PFSK-1 (cell line): ENCODE results near the gene TUBB1.

Experiments used
- FOXP2 ChIP-seq: optimal IDR thresholded peaks from 2 replicates; pipeline ENCODE3; 2011; ENCODE audit warnings: borderline replicate concordance, control low read depth, inconsistent platforms; ENCODE audit not compliant: insufficient read depth; ENCODE audit errors: extremely low read length, extremely low read depth
- POLR2AphosphoS5 ChIP-seq: IDR thresholded peaks from 2 replicates; pipeline ENCODE4 v1.6.1; 2012; ENCODE audit warnings: low read depth, mild to moderate bottlenecking, control low read depth, low read length, moderate library complexity
- SIN3A ChIP-seq: IDR thresholded peaks from 2 replicates; pipeline ENCODE4 v1.6.1; 2012; ENCODE audit warnings: mild to moderate bottlenecking, low read length, moderate library complexity, borderline replicate concordance; ENCODE audit not compliant: insufficient read depth
- TAF1 ChIP-seq: IDR thresholded peaks from 2 replicates; pipeline ENCODE4 v1.6.1; 2012; ENCODE audit warnings: low read length, control low read depth, borderline replicate concordance; ENCODE audit not compliant: insufficient read depth
- TF ChIP-seq, protein P1 (sequence below), 2 experiments: IDR thresholded peaks; 2 replicates each; pipeline versions ENCODE4 v1.6.1 to v1.8.0; 2011 to 2012; ENCODE audit warnings: low read depth in 2 of 2, low read length in 2 of 2, control low read depth in 1 of 2, inconsistent platforms in 1 of 2, mild to moderate bottlenecking in 1 of 2, moderate library complexity in 1 of 2; ENCODE audit not compliant: insufficient read depth in 1 of 2

Gene TUBB1

DNA sequence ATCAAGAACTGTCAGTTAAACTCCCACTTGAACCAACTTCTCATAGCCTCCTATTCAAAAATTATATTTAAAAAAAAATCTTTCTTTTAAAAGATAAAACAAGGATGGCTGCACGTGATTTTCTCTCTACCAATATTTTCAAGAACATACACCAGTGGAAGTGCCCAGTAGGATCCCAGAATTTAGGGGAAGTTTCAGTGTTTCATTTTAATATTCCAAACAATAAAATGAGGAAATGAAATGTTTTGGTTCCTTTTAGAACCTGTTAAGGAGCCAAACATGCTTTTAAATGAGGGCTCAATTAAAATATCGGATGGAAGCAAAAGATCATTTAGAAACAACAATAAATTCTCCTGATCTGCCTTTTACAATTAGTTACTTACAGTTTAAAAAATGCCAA is 49.8 kb downstream of the TUBB1 start:
- TF ChIP-seq FOXP2 (no peak), TAF1 (no peak), POLR2AphosphoS5 (no peak), SIN3A (no peak)
- TF ChIP-seq, protein P1, sequence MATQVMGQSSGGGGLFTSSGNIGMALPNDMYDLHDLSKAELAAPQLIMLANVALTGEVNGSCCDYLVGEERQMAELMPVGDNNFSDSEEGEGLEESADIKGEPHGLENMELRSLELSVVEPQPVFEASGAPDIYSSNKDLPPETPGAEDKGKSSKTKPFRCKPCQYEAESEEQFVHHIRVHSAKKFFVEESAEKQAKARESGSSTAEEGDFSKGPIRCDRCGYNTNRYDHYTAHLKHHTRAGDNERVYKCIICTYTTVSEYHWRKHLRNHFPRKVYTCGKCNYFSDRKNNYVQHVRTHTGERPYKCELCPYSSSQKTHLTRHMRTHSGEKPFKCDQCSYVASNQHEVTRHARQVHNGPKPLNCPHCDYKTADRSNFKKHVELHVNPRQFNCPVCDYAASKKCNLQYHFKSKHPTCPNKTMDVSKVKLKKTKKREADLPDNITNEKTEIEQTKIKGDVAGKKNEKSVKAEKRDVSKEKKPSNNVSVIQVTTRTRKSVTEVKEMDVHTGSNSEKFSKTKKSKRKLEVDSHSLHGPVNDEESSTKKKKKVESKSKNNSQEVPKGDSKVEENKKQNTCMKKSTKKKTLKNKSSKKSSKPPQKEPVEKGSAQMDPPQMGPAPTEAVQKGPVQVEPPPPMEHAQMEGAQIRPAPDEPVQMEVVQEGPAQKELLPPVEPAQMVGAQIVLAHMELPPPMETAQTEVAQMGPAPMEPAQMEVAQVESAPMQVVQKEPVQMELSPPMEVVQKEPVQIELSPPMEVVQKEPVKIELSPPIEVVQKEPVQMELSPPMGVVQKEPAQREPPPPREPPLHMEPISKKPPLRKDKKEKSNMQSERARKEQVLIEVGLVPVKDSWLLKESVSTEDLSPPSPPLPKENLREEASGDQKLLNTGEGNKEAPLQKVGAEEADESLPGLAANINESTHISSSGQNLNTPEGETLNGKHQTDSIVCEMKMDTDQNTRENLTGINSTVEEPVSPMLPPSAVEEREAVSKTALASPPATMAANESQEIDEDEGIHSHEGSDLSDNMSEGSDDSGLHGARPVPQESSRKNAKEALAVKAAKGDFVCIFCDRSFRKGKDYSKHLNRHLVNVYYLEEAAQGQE (IDR thresholded peaks at IDR 0.05; ENCODE audit: insufficient read depth in 1 of 2, low read depth in 2 of 2, low read length in 2 of 2), result no peak

DNA sequence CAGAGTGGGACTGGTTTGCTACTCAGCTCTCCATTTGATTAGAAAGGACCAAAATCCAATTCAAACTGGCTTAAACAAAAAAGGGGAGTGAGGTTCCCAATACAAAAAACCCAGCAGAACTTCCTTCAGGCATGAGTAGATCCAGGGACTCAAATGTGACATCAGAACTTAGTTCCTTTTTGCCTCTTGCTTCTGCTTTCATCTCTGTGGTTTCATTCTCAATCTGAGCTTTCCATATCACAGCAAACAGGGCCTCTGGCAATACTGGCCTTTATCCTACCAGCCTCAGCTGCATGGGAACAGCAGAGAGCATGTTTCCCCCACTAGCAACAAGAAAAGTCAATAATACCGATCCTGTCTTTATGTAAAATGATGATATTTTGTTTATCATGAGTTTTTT is 52.0 kb downstream of the TUBB1 start:
- no peak for TF ChIP-seq TAF1
- no peak for TF ChIP-seq POLR2AphosphoS5
- TF ChIP-seq SIN3A, result no peak
- TF ChIP-seq FOXP2, result no peak
- TF ChIP-seq, protein P1 (IDR thresholded peaks at IDR 0.05; ENCODE audit: insufficient read depth in 1 of 2, low read depth in 2 of 2, low read length in 2 of 2), result no peak

DNA sequence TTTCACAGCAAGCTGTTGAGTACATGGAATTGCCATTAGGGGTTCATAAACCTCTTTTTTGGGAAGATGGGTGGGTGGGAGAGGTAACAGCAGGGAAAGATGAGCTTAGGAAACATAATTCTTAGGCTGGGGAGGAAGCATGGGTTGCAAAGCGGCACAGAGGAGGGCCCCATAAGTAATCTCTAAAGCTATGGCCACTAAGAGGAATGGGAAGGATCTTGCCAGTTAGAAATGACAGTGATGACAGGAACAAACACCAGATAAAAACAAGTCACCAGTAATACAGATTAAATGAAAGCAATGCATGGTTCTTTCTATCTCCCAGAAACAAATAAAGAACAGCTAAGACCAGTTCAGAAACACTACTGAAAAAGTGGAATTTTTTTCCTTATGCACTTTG is 54.4 kb downstream of the TUBB1 start:
- no peak for TF ChIP-seq FOXP2
- TF ChIP-seq TAF1, result no peak

GRCh38 chr20:59074456-59074855 is 55.2 kb downstream of the TUBB1 start:
- TF ChIP-seq, protein P1 (IDR thresholded peaks at IDR 0.05; ENCODE audit: insufficient read depth in 1 of 2, low read depth in 2 of 2, low read length in 2 of 2), result no peak
- TF ChIP-seq POLR2AphosphoS5, result no peak
- TF ChIP-seq TAF1, result no peak
- TF ChIP-seq SIN3A, result no peak
- TF ChIP-seq FOXP2, result no peak

- no peak for TF ChIP-seq TAF1
- no peak for TF ChIP-seq SIN3A
- TF ChIP-seq, protein P1 (IDR thresholded peaks at IDR 0.05; ENCODE audit: insufficient read depth in 1 of 2, low read depth in 2 of 2, low read length in 2 of 2), result no peak
- no peak for TF ChIP-seq POLR2AphosphoS5
- TF ChIP-seq FOXP2, result no peak
Measured at GRCh38 chr20:59075934-59076508, 56.8 kb downstream of the TUBB1 start.
